Neural progenitor cell (in vitro differentiated cells): ENCODE data around the gene TMEM51.

Experiments
- CTCF ChIP-seq: fragments of 200-600 bp; sonication (generic); IDR thresholded peaks from 2 replicates; pipeline ENCODE4 v1.5.1; 2017; ENCODE audit warnings: antibody characterized with exemption, mild to moderate bottlenecking
- EZH2 ChIP-seq: fragments of 200-600 bp; sonication (generic); IDR thresholded peaks from 2 replicates; pipeline ENCODE4 v1.6.1; 2017; ENCODE audit warnings: antibody characterized with exemption, mild to moderate bottlenecking, moderate library complexity

GRCh38 chr1:15155191-15155590, 1.6 kb downstream of the TMEM51 start:
- no peak for TF ChIP-seq CTCF
- TF ChIP-seq EZH2: no peak
